ENCODE data around the gene TMEM44. TPM values are rescaled to one million over a fixed set of nuclear protein-coding genes. Genes with fewer than 3 reads are reported as not detected.
A peak's percentile ranks its signal among the peaks of the same experiment; 100 is the strongest.

The TMEM44 gene
- total RNA-seq, 2 experiments from 2014 or later: 4.4 to 5.0 TPM

GRCh38 chr3:194672876-194673275, 39.7 kb upstream of the TMEM44 start:
- H3K4me3 Mint-ChIP-seq: peak overlapping the region; percentile 94
- peak overlapping the region; percentile 98 for H3K27ac Mint-ChIP-seq
- POLR2A ChIA-PET: interaction anchor here (0.7 to 2.9 kb wide), 8 partner anchors 10 to 1645 kb away, joined by 3 to 16 read pairs (median 4); partner anchors contain the start of gene FAM43A
- no peak for ATAC-seq
- CTCF ChIA-PET: interaction anchor here (0.7 to 10.3 kb wide), 8 partner anchors 12 to 597 kb away, joined by 3 to 199 read pairs (median 14); partner anchors contain the start of genes FAM43A and XXYLT1
- peaks cover 12% of the 10 kb centered on the region for H3K36me3 Mint-ChIP-seq (ENCODE audit: low read depth)
- TF ChIP-seq CTCF (IDR thresholded peaks at IDR 0.05): no peak
- H3K4me1 Mint-ChIP-seq (ENCODE audit: low read depth): peaks cover 56% of the 10 kb centered on the region
- intact Hi-C loops (cut with micrococcal nuclease): no loop called here
- H3K9me3 Mint-ChIP-seq: no peaks in the 10 kb centered on the region
- H3K27me3 Mint-ChIP-seq: peaks cover 2% of the 10 kb centered on the region
- no peak for DNase-seq

- H3K27ac Mint-ChIP-seq: peak within 1 kb of the TSS; percentile 98
- intact Hi-C loops (cut with micrococcal nuclease): no loop called here
- H3K4me3 Mint-ChIP-seq: peak within 1 kb of the TSS; percentile 94
- ATAC-seq (peak; percentile 88), DNase-seq (peak; percentile 94)
- CTCF ChIA-PET: interaction anchor here (0.7 to 10.3 kb wide), 29 partner anchors 8 to 874 kb away, joined by 3 to 199 read pairs (median 4); partner anchors contain the start of genes FAM43A, TMEM44 and XXYLT1
- H3K9me3 Mint-ChIP-seq: no peaks in the 10 kb centered on the region
- H3K36me3 Mint-ChIP-seq (ENCODE audit: low read depth): peaks cover 14% of the 10 kb centered on the region
- TF ChIP-seq CTCF (IDR thresholded peaks at IDR 0.05): no peak
- peaks cover 2% of the 10 kb centered on the region for H3K27me3 Mint-ChIP-seq
- POLR2A ChIA-PET: interaction anchor here (0.7 to 2.9 kb wide), 9 partner anchors 11 to 1646 kb away, joined by 3 to 16 read pairs (median 3); partner anchors contain the start of gene FAM43A
- peaks cover 59% of the 10 kb centered on the region for H3K4me1 Mint-ChIP-seq (ENCODE audit: low read depth)
These were observed 38.9 kb upstream of the TMEM44 start, which contains the start of gene LSG1 for GRCh38 chr3:194671900-194672808. LSG1 (minus strand) TSS chr3:194672191; CDS start chr3:194672162, 29 bp downstream.

GRCh38 chr3:194671511-194671899, 38.3 kb upstream of the TMEM44 start:
- Mint-ChIP-seq H3K36me3 (ENCODE audit: low read depth) (peaks cover 14% of the 10 kb centered on the region), H3K27ac (peak overlapping the region; percentile 98), H3K4me1 (ENCODE audit: low read depth) (peaks cover 57% of the 10 kb centered on the region), H3K9me3 (no peaks in the 10 kb centered on the region), H3K4me3 (peak overlapping the region; percentile 94), H3K27me3 (no peaks in the 10 kb centered on the region)
- peak; percentile 84 for TF ChIP-seq CTCF (IDR thresholded peaks at IDR 0.05)
- POLR2A ChIA-PET: interaction anchor here (1.0 to 2.9 kb wide), 5 partner anchors 10 to 275 kb away, joined by 3 to 16 read pairs (median 9); partner anchors contain the start of gene FAM43A
- CTCF ChIA-PET: interaction anchor here (0.7 to 10.3 kb wide), 33 partner anchors 8 to 874 kb away, joined by 3 to 199 read pairs (median 4); partner anchors contain the start of genes FAM43A, TMEM44 and XXYLT1
- ATAC-seq: no peak
- intact Hi-C loops (cut with micrococcal nuclease): no loop called here
- DNase-seq: peak; percentile 31

- Mint-ChIP-seq H3K27ac (no peak overlapping the region), H3K4me3 (no peak overlapping the region), H3K36me3 (ENCODE audit: low read depth) (peaks cover 29% of the 10 kb centered on the region), H3K27me3 (no peaks in the 10 kb centered on the region), H3K9me3 (no peaks in the 10 kb centered on the region), H3K4me1 (ENCODE audit: low read depth) (peaks cover 30% of the 10 kb centered on the region)
- ATAC-seq (no peak), DNase-seq (no peak)
- ChIA-PET CTCF (interaction anchor here (1.2 to 10.3 kb wide), 2 partner anchors 18 to 20 kb away, joined by 4 to 199 read pairs; partner anchors contain the start of gene FAM43A), POLR2A (interaction anchor here (0.7 to 1.3 kb wide), 3 partner anchors 17 to 193 kb away, joined by 3 read pairs; no protein-coding TSS in a partner anchor)
- no peak for TF ChIP-seq CTCF (IDR thresholded peaks at IDR 0.05)
- intact Hi-C loops (cut with micrococcal nuclease): no loop called here
These were observed 34.1 kb upstream of the TMEM44 start for GRCh38 chr3:194667363-194667762.

All from activated CD8-positive, alpha-beta T cell treated with anti-CD3 and anti-CD28 coated beads for 36 hours (primary cell).